Measurements from ENCODE around the gene PITPNM3.

The PITPNM3 gene

DNA sequence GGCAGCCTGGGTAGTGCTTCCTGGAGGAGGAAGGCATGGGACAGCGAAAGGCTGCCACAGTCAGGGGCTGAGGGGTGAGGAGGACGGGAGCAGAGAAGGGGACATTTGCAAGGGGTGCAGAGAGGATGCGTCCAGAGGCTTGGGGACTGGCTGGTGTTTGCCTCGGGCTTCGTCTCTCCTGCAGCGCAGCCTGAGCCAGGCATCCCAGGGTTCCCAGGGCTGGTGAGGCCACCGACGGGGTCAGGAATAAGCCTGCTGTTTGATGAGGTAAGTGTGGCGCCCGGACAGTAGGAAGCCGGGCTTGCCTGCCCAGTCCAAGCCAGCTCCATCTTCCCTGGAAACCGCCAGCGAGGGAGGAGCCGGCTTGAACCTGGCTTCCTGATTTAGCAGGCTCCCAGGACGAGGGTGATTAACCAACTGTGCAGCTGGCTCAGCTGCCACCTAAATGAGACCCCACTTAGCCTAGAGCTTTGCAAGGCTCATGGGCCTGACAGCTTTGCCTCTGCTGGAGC is 47.8 kb downstream of the PITPNM3 start:
- H3K4me3 ChIP-seq (ENCODE audit: low read length, poor library complexity, severe bottlenecking) = no peak overlapping the region
- H3K9me2 ChIP-seq (replicated peaks; ENCODE audit: low read depth, low read length) = no peaks in the 10 kb centered on the region
- H3F3A ChIP-seq (ENCODE audit: low read depth) = no peaks in the 10 kb centered on the region
- no peaks in the 10 kb centered on the region for H3K4me1 ChIP-seq (ENCODE audit: insufficient read depth, low read length, poor library complexity, severe bottlenecking)
- no peaks in the 10 kb centered on the region for H4K20me1 ChIP-seq (ENCODE audit: insufficient read depth, low read length, poor library complexity, severe bottlenecking)
- H3K27me3 ChIP-seq (ENCODE audit: insufficient read depth, low read length, poor library complexity, severe bottlenecking) = no peaks in the 10 kb centered on the region
- H3K79me2 ChIP-seq (ENCODE audit: insufficient read depth, low read length) = no peaks in the 10 kb centered on the region
- no peaks in the 10 kb centered on the region for H3K36me3 ChIP-seq (ENCODE audit: insufficient read depth, low read length)
- TF ChIP-seq, protein P1, sequence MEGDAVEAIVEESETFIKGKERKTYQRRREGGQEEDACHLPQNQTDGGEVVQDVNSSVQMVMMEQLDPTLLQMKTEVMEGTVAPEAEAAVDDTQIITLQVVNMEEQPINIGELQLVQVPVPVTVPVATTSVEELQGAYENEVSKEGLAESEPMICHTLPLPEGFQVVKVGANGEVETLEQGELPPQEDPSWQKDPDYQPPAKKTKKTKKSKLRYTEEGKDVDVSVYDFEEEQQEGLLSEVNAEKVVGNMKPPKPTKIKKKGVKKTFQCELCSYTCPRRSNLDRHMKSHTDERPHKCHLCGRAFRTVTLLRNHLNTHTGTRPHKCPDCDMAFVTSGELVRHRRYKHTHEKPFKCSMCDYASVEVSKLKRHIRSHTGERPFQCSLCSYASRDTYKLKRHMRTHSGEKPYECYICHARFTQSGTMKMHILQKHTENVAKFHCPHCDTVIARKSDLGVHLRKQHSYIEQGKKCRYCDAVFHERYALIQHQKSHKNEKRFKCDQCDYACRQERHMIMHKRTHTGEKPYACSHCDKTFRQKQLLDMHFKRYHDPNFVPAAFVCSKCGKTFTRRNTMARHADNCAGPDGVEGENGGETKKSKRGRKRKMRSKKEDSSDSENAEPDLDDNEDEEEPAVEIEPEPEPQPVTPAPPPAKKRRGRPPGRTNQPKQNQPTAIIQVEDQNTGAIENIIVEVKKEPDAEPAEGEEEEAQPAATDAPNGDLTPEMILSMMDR (conservative IDR thresholded peaks at IDR 0.05; ENCODE audit: low read length) = no peak
- no peak for TF ChIP-seq EZH2phosphoT487 (IDR thresholded peaks at IDR 0.05; ENCODE audit: borderline replicate concordance)
- H3K9ac ChIP-seq (ENCODE audit: low read depth, low read length, poor library complexity, severe bottlenecking) = no peak overlapping the region
- no peak overlapping the region for H3K4me2 ChIP-seq (ENCODE audit: low read depth, low read length, poor library complexity, severe bottlenecking)
- no peaks in the 10 kb centered on the region for H3K9me3 ChIP-seq (ENCODE audit: insufficient read depth, low read depth, low read length)
- no peak overlapping the region for H2AFZ ChIP-seq (ENCODE audit: low read length)

DNA sequence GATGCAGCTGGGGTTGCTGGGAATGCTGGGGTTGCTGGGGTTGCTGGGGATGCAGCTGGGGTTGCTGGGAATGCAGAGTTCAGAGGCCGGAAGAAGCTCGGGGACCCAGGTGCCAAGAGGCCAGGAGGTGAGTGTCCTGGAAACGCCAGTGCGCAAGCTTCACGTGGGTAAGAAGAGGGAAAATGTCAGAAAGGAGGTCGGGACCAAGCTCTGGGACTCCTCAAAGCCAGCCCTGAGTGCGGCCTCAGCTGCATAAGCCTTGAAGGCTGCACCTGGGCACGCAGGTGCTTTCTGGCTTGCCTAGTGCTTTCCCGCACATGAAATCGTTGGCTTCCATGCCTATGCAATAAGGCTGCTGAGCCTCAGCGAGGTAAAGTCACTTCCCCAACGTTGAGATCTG is 48.3 kb downstream of the PITPNM3 start:
- no peaks in the 10 kb centered on the region for H4K20me1 ChIP-seq (ENCODE audit: insufficient read depth, low read length, poor library complexity, severe bottlenecking)
- H2AFZ ChIP-seq (ENCODE audit: low read length) = no peak overlapping the region
- H3K4me1 ChIP-seq (ENCODE audit: insufficient read depth, low read length, poor library complexity, severe bottlenecking) = no peaks in the 10 kb centered on the region
- no peaks in the 10 kb centered on the region for H3K36me3 ChIP-seq (ENCODE audit: insufficient read depth, low read length)
- no peaks in the 10 kb centered on the region for H3F3A ChIP-seq (ENCODE audit: low read depth)
- H3K9me2 ChIP-seq (replicated peaks; ENCODE audit: low read depth, low read length) = no peaks in the 10 kb centered on the region
- H3K4me3 ChIP-seq (ENCODE audit: low read length, poor library complexity, severe bottlenecking) = no peak overlapping the region
- TF ChIP-seq, protein P1 (conservative IDR thresholded peaks at IDR 0.05; ENCODE audit: low read length) = no peak
- no peak for TF ChIP-seq EZH2phosphoT487 (IDR thresholded peaks at IDR 0.05; ENCODE audit: borderline replicate concordance)
- no peak overlapping the region for H3K4me2 ChIP-seq (ENCODE audit: low read depth, low read length, poor library complexity, severe bottlenecking)
- no peak overlapping the region for H3K9ac ChIP-seq (ENCODE audit: low read depth, low read length, poor library complexity, severe bottlenecking)
- H3K27me3 ChIP-seq (ENCODE audit: insufficient read depth, low read length, poor library complexity, severe bottlenecking) = no peaks in the 10 kb centered on the region
- H3K79me2 ChIP-seq (ENCODE audit: insufficient read depth, low read length) = no peaks in the 10 kb centered on the region
- H3K9me3 ChIP-seq (ENCODE audit: insufficient read depth, low read depth, low read length) = no peaks in the 10 kb centered on the region

DNA sequence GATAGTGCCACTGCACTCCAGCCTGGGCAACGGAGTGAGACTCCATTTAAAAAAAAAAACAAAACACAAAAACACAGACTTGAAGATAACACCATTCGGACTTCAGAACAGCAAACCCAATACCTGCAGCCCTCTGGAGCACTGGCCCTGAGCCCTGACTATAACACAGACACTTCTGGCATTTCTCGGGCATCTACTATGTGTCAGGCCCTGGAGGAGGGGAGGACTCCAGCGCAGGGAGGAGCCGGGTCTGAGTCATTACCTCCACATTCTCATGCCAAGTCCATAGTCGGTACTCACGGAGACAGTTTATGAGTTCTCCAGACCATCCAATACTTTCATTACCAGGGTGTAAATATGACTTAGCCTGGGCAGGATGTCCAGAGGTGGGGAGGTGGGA is 48.8 kb downstream of the PITPNM3 start:
- H3F3A ChIP-seq (ENCODE audit: low read depth) = no peaks in the 10 kb centered on the region
- H3K9ac ChIP-seq (ENCODE audit: low read depth, low read length, poor library complexity, severe bottlenecking) = no peak overlapping the region
- H3K36me3 ChIP-seq (ENCODE audit: insufficient read depth, low read length) = no peaks in the 10 kb centered on the region
- H2AFZ ChIP-seq (ENCODE audit: low read length) = no peak overlapping the region
- no peak overlapping the region for H3K4me2 ChIP-seq (ENCODE audit: low read depth, low read length, poor library complexity, severe bottlenecking)
- H3K9me3 ChIP-seq (ENCODE audit: insufficient read depth, low read depth, low read length) = no peaks in the 10 kb centered on the region
- H3K4me1 ChIP-seq (ENCODE audit: insufficient read depth, low read length, poor library complexity, severe bottlenecking) = no peaks in the 10 kb centered on the region
- no peaks in the 10 kb centered on the region for H3K9me2 ChIP-seq (replicated peaks; ENCODE audit: low read depth, low read length)
- H4K20me1 ChIP-seq (ENCODE audit: insufficient read depth, low read length, poor library complexity, severe bottlenecking) = no peaks in the 10 kb centered on the region
- no peak overlapping the region for H3K4me3 ChIP-seq (ENCODE audit: low read length, poor library complexity, severe bottlenecking)
- TF ChIP-seq, protein P1 (conservative IDR thresholded peaks at IDR 0.05; ENCODE audit: low read length) = no peak
- no peak for TF ChIP-seq EZH2phosphoT487 (IDR thresholded peaks at IDR 0.05; ENCODE audit: borderline replicate concordance)
- no peaks in the 10 kb centered on the region for H3K27me3 ChIP-seq (ENCODE audit: insufficient read depth, low read length, poor library complexity, severe bottlenecking)
- no peaks in the 10 kb centered on the region for H3K79me2 ChIP-seq (ENCODE audit: insufficient read depth, low read length)

Measured in Loucy (cell line).